SH-SY5Y (cell line): ENCODE results near the gene SERPINH1.

ENCODE experiments used
- GATA2 ChIP-seq: IDR thresholded peaks from 2 replicates; pipeline ENCODE4 v1.6.1; 2011; ENCODE audit warnings: mild to moderate bottlenecking, low read depth, low read length
- GATA3 ChIP-seq: IDR thresholded peaks from 2 replicates; pipeline ENCODE4 v1.6.1; 2011; ENCODE audit warnings: low read depth, mild to moderate bottlenecking, low read length, moderate library complexity

The SERPINH1 gene

GRCh38 chr11:75568616-75569219, 6.7 kb downstream of the SERPINH1 start:
- TF ChIP-seq GATA2 (no peak), GATA3 (no peak)

GRCh38 chr11:75570559-75571139, 8.6 kb downstream of the SERPINH1 start:
- TF ChIP-seq GATA2 (no peak), GATA3 (no peak)

DNA sequence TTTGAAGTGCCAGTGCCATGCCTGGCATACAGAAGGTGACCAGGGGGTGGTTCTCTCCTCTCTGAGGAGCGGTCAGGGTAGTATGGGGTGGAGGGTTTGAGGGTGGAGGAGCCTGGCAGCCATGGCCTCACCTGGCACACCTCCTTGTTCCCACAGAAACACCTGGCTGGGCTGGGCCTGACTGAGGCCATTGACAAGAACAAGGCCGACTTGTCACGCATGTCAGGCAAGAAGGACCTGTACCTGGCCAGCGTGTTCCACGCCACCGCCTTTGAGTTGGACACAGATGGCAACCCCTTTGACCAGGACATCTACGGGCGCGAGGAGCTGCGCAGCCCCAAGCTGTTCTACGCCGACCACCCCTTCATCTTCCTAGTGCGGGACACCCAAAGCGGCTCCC, 9.6 kb downstream of the SERPINH1 start:
- TF ChIP-seq GATA3 (no peak), GATA2 (no peak)

DNA sequence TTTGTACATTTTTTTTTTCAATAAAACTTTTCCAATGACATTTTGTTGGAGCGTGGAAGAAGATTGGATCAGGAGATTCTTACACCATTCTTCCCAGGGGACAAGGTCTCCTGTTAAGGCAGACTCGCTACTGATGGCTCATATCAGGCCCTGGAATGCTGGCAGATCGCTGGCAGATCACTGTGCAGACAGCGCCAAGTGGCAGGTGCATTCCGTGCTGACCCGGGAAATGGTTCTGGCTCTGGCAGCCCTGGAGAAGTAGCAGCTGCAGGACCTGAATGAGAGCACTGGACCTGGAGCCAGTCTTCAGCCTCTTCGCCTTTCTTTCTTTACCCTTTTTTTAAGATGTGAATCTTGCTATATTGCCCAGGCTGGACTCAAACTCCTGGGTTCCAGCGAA, 10.7 kb downstream of the SERPINH1 start:
- TF ChIP-seq GATA2, result no peak
- no peak for TF ChIP-seq GATA3

DNA sequence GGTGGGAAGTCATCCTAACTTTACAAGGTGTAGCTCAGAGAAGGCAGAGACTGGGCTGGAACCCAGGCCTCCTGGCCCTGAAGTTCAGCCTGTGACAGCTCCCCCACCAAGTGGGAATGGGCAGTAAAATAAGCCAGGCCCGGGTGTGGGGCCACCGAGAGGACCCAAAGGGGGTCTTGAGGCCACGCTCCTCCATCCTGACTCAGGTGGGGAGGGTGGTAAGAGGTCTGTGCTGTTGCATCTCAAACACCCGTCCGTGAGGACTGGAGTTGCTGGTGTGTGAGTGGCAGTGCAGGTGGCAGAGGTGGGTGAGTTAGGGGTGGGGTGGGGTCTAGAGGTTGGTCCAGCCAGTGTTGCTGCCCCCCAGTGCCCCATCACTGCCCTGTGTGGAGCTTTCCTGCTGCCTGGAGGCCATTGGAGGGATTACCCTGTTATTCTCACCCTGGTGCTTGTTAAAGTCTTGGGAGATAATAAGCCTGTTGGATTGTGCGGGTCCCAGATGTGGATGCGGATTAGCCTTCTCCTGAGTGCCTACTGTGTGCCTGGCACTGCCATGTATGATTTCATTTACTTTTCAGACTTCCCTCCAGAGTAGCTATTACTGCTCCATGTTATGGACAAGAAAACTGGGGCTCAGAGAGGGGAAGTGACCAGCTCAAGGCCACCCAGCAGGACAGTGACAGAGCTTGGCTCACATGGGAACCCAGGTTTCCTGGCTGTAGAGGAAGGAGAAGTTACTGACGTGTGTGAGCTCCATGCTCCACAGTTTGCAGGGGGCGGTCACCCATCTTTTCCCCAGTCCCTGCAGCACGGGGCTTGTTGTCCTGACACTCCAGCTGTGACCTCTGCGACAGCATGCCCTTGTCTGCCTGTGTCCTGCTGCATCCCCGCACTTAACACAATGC, 12.9 kb downstream of the SERPINH1 start:
- TF ChIP-seq GATA3, result no peak
- no peak for TF ChIP-seq GATA2

GRCh38 chr11:75576017-75576416, 14.0 kb downstream of the SERPINH1 start:
- no peak for TF ChIP-seq GATA2
- TF ChIP-seq GATA3, result no peak

DNA sequence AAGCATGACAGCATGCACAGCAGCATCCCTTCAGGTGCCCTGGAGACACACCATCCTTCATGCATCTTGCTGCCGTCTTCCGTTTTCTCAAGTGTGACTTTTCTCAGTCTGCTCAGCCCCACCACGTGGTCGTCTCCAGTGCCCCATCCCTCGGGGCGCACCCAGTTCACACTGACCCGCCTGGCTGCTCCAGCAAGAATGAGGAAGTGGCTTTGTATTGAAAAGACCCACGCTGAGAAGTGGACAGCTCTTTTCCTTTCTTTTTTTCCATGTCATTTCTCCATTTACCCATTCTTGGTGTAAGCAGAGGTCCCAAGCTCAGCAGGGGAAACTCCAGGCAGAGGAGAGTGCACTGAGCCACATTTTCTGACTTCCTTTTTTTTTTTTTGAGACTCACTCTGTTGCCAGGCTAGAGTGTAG, 14.5 kb downstream of the SERPINH1 start:
- TF ChIP-seq GATA3, result no peak
- no peak for TF ChIP-seq GATA2

- no peak for TF ChIP-seq GATA3
- no peak for TF ChIP-seq GATA2
These were observed 15.2 kb downstream of the SERPINH1 start for GRCh38 chr11:75577207-75577606.

GRCh38 chr11:75578977-75579376, 16.9 kb downstream of the SERPINH1 start:
- TF ChIP-seq GATA3 (no peak), GATA2 (no peak)

- TF ChIP-seq GATA3 (no peak), GATA2 (no peak)
These were observed 17.8 kb downstream of the SERPINH1 start for GRCh38 chr11:75579841-75580240.

DNA sequence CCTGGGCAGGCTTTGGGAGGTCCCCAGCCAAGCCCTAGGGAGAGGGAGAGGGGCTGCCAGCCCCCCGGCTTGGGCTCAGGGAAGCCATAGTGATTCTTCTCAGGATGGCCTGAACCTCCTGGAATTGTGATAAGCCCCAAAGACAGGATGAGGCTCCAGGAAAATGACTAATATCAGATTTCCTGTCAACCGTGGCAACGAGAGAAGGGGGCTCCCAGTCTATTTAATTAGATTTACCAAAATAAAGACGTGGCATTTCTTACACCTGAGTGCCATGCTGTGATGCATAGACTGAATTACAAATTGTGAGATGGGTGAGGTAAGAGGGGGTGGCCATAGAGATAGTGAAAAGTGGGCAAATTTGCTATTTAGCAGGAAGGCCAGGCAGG, 20.4 kb downstream of the SERPINH1 start:
- TF ChIP-seq GATA3 (no peak), GATA2 (no peak)

- TF ChIP-seq GATA2 (no peak), GATA3 (no peak)
These were observed 21.1 kb downstream of the SERPINH1 start for GRCh38 chr11:75582895-75583717.

DNA sequence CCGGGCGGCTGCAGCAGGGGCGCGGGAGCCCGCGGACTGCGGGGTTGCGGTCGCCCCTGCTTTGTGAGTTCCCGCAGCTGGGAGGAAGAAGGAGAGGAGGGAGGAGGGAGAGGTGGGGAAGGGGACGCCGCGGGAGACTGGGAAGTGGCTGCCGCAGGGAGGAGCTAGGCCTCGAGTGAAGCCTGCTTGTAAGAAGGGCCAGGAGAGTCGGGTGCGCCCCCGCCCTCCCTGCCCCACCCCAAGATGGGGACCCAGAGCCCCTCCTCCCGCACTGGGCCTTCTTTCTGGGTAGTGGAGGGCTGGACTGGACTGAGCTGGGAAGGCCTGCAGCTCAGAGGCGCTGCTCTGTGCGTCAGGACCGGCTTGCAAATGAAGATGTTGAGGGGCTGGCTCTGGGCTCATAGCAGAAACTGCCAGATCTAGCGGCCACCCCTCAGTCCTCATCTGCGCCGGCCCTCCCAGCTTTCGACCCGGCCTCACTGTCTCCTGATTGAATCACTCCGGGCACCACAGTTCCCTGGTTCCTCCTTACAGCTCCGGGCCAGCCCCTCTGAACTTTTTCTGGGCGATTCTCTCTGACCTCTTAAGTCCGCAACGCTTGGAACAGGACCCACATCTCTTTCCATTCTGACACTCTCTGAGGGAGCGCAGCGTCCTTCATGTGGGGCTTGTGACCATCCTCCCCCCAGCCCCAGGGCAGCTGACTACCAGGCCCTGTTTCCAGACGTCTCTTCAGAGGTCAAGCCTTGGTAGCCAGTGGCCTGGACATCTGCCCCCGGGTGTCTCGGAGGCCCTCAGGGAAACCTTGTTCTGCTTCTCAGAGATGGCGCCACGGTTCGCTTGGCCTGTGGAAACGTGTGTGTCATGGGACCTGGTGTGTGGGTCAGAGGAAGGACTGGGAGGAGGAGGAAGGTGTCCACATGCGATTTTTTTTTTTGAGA, 21.9 kb downstream of the SERPINH1 start:
- no peak for TF ChIP-seq GATA2
- TF ChIP-seq GATA3, result no peak
